HepG2 (cell line): ENCODE measurements around the gene ACTR1B. TPM values are rescaled to one million over a fixed set of nuclear protein-coding genes. Genes with fewer than 3 reads are reported as not detected.

ENCODE experiments used
- ARNT ChIP-seq: fragments of 450-650 bp; IDR thresholded peaks from 2 replicates; pipeline ENCODE4 v1.6.1; 2017
- ATF7-NPFF ChIP-seq: sonication (generic); formaldehyde crosslinking; IDR thresholded peaks from 2 replicates; pipeline ENCODE4 v1.8.1; 2023; ENCODE audit warnings: mild to moderate bottlenecking, low read depth, missing genetic modification reagents, moderate library complexity
- CBFB ChIP-seq: sonication (generic); formaldehyde crosslinking; IDR thresholded peaks from 2 replicates; pipeline ENCODE4 v1.4.0; 2020; ENCODE audit warnings: missing genetic modification reagents
- EP300 ChIP-seq, 3 experiments: sonication (generic) in 1 of 3; formaldehyde crosslinking in 1 of 3; IDR thresholded peaks; 2 replicates each; pipeline versions ENCODE4 v1.5.1 to v1.6.1; 2011 to 2020; ENCODE audit warnings: low read depth in 2 of 3, low read length in 2 of 3, borderline replicate concordance in 1 of 3, improper control_type of control experiment in 1 of 3, mild to moderate bottlenecking in 1 of 3, missing genetic modification reagents in 1 of 3, moderate library complexity in 1 of 3
- GABPB1 ChIP-seq: IDR thresholded peaks from 2 replicates; pipeline ENCODE4 v1.6.1; 2016; ENCODE audit warnings: mild to moderate bottlenecking, missing genetic modification reagents, moderate library complexity, missing compliant biosample characterization
- PAWR ChIP-seq: sonication (generic); formaldehyde crosslinking; IDR thresholded peaks from 2 replicates; pipeline ENCODE4 v1.4.0; 2020; ENCODE audit warnings: missing genetic modification reagents, mild to moderate bottlenecking, borderline replicate concordance
- SP1 ChIP-seq, 2 experiments: fragments of 450-650 bp in 1 of 2; sonication (generic) in 1 of 2; formaldehyde crosslinking in 1 of 2; IDR thresholded peaks; 2 replicates each; pipeline versions ENCODE4 v1.4.0 to v1.6.1; 2016 to 2020; ENCODE audit warnings: missing genetic modification reagents in 1 of 2
- ZBTB20 ChIP-seq: sonication (generic); formaldehyde crosslinking; IDR thresholded peaks from 2 replicates; pipeline ENCODE4 v1.8.1; 2023; ENCODE audit warnings: missing genetic modification reagents, low read depth, mild to moderate bottlenecking, borderline replicate concordance
- ZNF333 ChIP-seq: sonication (generic); formaldehyde crosslinking; IDR thresholded peaks from 2 replicates; pipeline ENCODE4 v1.4.0; 2020; ENCODE audit warnings: mild to moderate bottlenecking, missing genetic modification reagents, borderline replicate concordance
- ZNF674 ChIP-seq: sonication (generic); formaldehyde crosslinking; IDR thresholded peaks from 2 replicates; pipeline ENCODE4 v1.5.0; 2020; ENCODE audit warnings: low read depth, mild to moderate bottlenecking, missing genetic modification reagents
- ZSCAN25 ChIP-seq: sonication (generic); formaldehyde crosslinking; IDR thresholded peaks from 2 replicates; pipeline ENCODE4 v1.8.0; 2022; ENCODE audit warnings: mild to moderate bottlenecking, missing genetic modification reagents
- polyA plus RNA-seq, 8 experiments: library from polyadenylated mRNA; depleted of rRNA in 3 of 8; stranded (reverse) in 7 of 8; unstranded in 1 of 8; fragments of >200 nt; fragmentation: Illumina TruSeq in 4 of 8; extraction: Trizol in 4 of 8; gene quantifications; 2 replicates each; pipeline versions ENCODE4 v1.2.1 to v1.2.3, GENCODE V29; 2011 to 2016; ENCODE audit warnings: low read depth in 4 of 8, missing spikeins in 1 of 8, mixed read lengths in 1 of 8; ENCODE audit not compliant: insufficient read depth in 1 of 8
- total RNA-seq, 5 experiments: library from RNA; depleted of rRNA; stranded (reverse); fragments of >200 nt; fragmentation: Illumina TruSeq; extraction: Trizol; gene quantifications; 2 replicates each; pipeline ENCODE4 v1.2.3, GENCODE V29; 2016; ENCODE audit warnings: low read depth in 1 of 5
- TF ChIP-seq, protein P1 (sequence below): sonication (generic); formaldehyde crosslinking; IDR thresholded peaks from 2 replicates; pipeline ENCODE4 v1.4.0; 2020; ENCODE audit warnings: missing genetic modification reagents
- TF ChIP-seq, protein P2 (sequence below): sonication (generic); formaldehyde crosslinking; IDR thresholded peaks from 2 replicates; pipeline ENCODE4 v1.5.0; 2020; ENCODE audit warnings: mild to moderate bottlenecking, missing genetic modification reagents, moderate library complexity
- TF ChIP-seq, protein P3 (sequence below): sonication (generic); formaldehyde crosslinking; IDR thresholded peaks from 2 replicates; pipeline ENCODE4 v1.4.0; 2020; ENCODE audit warnings: missing genetic modification reagents
- TF ChIP-seq, protein P4 (sequence below): sonication (generic); formaldehyde crosslinking; conservative IDR thresholded peaks from 2 replicates; pipeline ENCODE4 v1.5.0; 2020; ENCODE audit warnings: missing genetic modification reagents

The ACTR1B gene
- total and polyA plus RNA-seq, 2 of the 13 experiments (the other 11 are each of a cell fraction or from before 2014, with no cell fraction given), result 61.7 to 76.7 TPM

DNA sequence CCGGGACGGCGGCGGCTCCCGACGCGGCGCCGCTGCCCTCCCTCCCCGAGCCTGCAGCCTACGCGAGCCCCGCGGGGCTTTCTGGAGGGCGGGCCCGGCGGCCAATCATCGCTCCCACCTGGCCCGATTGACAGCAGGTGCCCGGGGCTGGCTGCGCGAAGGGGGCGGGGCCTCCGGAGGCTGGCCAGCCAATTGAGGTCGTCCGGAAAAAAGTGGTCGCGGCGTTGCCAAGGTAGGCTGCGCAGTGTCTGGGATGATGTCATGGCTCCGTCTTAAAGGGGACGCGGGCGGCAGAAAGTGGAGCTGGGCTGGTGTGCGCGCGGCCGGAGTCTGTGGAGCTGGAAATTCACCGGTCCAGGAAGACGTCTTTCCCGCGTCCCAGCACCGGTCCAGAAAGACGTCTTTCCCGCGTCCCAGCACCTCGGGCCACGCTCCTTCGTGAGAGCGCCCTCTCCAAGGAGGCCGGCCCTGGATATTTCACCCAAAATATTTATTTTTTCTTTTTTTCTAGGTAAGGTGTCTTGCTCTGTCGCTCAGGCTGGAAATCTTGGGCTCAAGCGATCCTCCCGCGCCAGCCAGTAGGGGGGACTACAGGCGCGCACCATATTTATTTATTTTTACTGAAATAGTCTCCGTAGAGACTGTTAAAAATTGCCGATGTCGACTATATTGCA lies at the start of gene ACTR1B (continued):
- TF ChIP-seq, protein P1, sequence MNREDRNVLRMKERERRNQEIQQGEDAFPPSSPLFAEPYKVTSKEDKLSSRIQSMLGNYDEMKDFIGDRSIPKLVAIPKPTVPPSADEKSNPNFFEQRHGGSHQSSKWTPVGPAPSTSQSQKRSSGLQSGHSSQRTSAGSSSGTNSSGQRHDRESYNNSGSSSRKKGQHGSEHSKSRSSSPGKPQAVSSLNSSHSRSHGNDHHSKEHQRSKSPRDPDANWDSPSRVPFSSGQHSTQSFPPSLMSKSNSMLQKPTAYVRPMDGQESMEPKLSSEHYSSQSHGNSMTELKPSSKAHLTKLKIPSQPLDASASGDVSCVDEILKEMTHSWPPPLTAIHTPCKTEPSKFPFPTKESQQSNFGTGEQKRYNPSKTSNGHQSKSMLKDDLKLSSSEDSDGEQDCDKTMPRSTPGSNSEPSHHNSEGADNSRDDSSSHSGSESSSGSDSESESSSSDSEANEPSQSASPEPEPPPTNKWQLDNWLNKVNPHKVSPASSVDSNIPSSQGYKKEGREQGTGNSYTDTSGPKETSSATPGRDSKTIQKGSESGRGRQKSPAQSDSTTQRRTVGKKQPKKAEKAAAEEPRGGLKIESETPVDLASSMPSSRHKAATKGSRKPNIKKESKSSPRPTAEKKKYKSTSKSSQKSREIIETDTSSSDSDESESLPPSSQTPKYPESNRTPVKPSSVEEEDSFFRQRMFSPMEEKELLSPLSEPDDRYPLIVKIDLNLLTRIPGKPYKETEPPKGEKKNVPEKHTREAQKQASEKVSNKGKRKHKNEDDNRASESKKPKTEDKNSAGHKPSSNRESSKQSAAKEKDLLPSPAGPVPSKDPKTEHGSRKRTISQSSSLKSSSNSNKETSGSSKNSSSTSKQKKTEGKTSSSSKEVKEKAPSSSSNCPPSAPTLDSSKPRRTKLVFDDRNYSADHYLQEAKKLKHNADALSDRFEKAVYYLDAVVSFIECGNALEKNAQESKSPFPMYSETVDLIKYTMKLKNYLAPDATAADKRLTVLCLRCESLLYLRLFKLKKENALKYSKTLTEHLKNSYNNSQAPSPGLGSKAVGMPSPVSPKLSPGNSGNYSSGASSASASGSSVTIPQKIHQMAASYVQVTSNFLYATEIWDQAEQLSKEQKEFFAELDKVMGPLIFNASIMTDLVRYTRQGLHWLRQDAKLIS (CRISPR knock-in tag), result no peak
- TF ChIP-seq, protein P2, sequence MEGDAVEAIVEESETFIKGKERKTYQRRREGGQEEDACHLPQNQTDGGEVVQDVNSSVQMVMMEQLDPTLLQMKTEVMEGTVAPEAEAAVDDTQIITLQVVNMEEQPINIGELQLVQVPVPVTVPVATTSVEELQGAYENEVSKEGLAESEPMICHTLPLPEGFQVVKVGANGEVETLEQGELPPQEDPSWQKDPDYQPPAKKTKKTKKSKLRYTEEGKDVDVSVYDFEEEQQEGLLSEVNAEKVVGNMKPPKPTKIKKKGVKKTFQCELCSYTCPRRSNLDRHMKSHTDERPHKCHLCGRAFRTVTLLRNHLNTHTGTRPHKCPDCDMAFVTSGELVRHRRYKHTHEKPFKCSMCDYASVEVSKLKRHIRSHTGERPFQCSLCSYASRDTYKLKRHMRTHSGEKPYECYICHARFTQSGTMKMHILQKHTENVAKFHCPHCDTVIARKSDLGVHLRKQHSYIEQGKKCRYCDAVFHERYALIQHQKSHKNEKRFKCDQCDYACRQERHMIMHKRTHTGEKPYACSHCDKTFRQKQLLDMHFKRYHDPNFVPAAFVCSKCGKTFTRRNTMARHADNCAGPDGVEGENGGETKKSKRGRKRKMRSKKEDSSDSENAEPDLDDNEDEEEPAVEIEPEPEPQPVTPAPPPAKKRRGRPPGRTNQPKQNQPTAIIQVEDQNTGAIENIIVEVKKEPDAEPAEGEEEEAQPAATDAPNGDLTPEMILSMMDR (CRISPR knock-in tag), result peak; percentile 52
- TF ChIP-seq ZBTB20, result peak; percentile 68; the same call in 1 of the 2 replicates
- TF ChIP-seq GABPB1 (CRISPR knock-in tag), result peak; percentile 87
- TF ChIP-seq SP1 (IDR thresholded peaks at IDR 0.05), result no peak
- TF ChIP-seq SP1 (CRISPR knock-in tag; IDR thresholded peaks at IDR 0.05), result peak; percentile 84
- no peak for TF ChIP-seq ZSCAN25 (CRISPR knock-in tag)
- TF ChIP-seq ZNF674 (CRISPR knock-in tag), result no peak
- no peak for TF ChIP-seq PAWR
- TF ChIP-seq, protein P3, sequence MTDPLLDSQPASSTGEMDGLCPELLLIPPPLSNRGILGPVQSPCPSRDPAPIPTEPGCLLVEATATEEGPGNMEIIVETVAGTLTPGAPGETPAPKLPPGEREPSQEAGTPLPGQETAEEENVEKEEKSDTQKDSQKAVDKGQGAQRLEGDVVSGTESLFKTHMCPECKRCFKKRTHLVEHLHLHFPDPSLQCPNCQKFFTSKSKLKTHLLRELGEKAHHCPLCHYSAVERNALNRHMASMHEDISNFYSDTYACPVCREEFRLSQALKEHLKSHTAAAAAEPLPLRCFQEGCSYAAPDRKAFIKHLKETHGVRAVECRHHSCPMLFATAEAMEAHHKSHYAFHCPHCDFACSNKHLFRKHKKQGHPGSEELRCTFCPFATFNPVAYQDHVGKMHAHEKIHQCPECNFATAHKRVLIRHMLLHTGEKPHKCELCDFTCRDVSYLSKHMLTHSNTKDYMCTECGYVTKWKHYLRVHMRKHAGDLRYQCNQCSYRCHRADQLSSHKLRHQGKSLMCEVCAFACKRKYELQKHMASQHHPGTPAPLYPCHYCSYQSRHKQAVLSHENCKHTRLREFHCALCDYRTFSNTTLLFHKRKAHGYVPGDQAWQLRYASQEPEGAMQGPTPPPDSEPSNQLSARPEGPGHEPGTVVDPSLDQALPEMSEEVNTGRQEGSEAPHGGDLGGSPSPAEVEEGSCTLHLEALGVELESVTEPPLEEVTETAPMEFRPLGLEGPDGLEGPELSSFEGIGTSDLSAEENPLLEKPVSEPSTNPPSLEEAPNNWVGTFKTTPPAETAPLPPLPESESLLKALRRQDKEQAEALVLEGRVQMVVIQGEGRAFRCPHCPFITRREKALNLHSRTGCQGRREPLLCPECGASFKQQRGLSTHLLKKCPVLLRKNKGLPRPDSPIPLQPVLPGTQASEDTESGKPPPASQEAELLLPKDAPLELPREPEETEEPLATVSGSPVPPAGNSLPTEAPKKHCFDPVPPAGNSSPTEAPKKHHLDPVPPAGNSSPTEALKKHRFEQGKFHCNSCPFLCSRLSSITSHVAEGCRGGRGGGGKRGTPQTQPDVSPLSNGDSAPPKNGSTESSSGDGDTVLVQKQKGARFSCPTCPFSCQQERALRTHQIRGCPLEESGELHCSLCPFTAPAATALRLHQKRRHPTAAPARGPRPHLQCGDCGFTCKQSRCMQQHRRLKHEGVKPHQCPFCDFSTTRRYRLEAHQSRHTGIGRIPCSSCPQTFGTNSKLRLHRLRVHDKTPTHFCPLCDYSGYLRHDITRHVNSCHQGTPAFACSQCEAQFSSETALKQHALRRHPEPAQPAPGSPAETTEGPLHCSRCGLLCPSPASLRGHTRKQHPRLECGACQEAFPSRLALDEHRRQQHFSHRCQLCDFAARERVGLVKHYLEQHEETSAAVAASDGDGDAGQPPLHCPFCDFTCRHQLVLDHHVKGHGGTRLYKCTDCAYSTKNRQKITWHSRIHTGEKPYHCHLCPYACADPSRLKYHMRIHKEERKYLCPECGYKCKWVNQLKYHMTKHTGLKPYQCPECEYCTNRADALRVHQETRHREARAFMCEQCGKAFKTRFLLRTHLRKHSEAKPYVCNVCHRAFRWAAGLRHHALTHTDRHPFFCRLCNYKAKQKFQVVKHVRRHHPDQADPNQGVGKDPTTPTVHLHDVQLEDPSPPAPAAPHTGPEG, result peak; percentile 96
- TF ChIP-seq, protein P4, sequence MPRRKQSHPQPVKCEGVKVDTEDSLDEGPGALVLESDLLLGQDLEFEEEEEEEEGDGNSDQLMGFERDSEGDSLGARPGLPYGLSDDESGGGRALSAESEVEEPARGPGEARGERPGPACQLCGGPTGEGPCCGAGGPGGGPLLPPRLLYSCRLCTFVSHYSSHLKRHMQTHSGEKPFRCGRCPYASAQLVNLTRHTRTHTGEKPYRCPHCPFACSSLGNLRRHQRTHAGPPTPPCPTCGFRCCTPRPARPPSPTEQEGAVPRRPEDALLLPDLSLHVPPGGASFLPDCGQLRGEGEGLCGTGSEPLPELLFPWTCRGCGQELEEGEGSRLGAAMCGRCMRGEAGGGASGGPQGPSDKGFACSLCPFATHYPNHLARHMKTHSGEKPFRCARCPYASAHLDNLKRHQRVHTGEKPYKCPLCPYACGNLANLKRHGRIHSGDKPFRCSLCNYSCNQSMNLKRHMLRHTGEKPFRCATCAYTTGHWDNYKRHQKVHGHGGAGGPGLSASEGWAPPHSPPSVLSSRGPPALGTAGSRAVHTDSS (CRISPR knock-in tag), result no peak
- no peak; the same call in 1 of the 2 replicates for TF ChIP-seq ATF7-NPFF (CRISPR knock-in tag)
- TF ChIP-seq ZNF333 (CRISPR knock-in tag), result no peak
- peak in 1 of 2 experiments; percentile 26; a peak in 1 of 4 replicates for TF ChIP-seq EP300 (IDR thresholded peaks at IDR 0.05; ENCODE audit: low read depth in 2 of 2, low read length in 2 of 2)
- TF ChIP-seq EP300 (CRISPR knock-in tag; IDR thresholded peaks at IDR 0.05; ENCODE audit: borderline replicate concordance), result no peak
- 0 out of 2 replicates have a peak, but pooled peaks have one; percentile 43 for TF ChIP-seq CBFB (CRISPR knock-in tag)
- TF ChIP-seq ARNT, result no peak
